Dendritic cell treated with granulocyte-macrophage colony-stimulating factor and Interleukin-4, amounts not matched to agents 40 ng/mL and 50 ng/mL, for 4 days (primary cell): ENCODE results near the gene KIRREL3.

Experiments used
- H3K27ac Mint-ChIP-seq: one replicate; pipeline ENCODE4 v1.8.0; 2022; ENCODE audit warnings: mild to moderate bottlenecking, mixed read lengths
- H3K27me3 Mint-ChIP-seq: one replicate; pipeline ENCODE4 v1.8.0; 2022; ENCODE audit warnings: mild to moderate bottlenecking, mixed read lengths
- H3K36me3 Mint-ChIP-seq: one replicate; pipeline ENCODE4 v1.8.0; 2022; ENCODE audit warnings: low read depth, mixed read lengths
- H3K4me1 Mint-ChIP-seq: one replicate; pipeline ENCODE4 v1.8.0; 2022; ENCODE audit warnings: low read depth, mixed read lengths
- H3K4me3 Mint-ChIP-seq: one replicate; pipeline ENCODE4 v1.8.0; 2022; ENCODE audit warnings: mild to moderate bottlenecking, moderate library complexity, mixed read lengths
- H3K9me3 Mint-ChIP-seq: one replicate; pipeline ENCODE4 v1.8.0; 2022; ENCODE audit warnings: mixed read lengths
- intact Hi-C: fragments of 100-400 bp; cut with micrococcal nuclease; formaldehyde crosslinking; loops from one replicate; pipeline ENCODE4 v1.15.0; 2022

The KIRREL3 gene

DNA sequence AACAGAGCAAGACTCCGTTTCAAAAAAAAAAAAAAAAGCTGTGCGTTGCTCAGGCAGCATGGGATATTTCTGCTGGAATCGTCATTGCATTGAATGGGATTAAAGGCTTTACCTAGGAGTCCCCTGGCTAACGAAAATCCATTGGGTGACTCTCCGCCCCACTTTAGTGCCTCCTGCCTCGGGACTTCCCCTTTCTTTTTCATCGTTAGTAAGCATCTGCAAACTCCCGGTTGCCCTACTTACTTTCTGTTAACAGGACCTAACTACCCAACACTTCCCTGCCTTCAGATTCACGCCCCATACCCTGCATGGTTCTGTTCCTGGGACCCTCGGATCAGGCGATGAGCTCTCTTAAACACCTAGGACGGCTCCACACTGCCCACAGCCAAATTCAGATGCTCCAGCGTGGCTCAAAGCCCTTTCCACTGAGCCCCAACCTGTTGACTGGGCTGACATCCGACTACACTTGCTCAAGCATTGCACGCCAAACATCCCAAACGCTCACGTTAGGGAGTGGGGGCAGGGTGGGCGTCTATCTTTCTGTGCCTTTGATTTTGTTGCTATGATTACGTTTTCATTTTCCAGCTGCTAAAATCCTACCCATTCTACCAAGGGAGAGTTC is 501.3 kb downstream of the KIRREL3 start:
- H3K9me3 Mint-ChIP-seq, result peaks cover 4% of the 10 kb centered on the region
- no peak overlapping the region for H3K27ac Mint-ChIP-seq

DNA sequence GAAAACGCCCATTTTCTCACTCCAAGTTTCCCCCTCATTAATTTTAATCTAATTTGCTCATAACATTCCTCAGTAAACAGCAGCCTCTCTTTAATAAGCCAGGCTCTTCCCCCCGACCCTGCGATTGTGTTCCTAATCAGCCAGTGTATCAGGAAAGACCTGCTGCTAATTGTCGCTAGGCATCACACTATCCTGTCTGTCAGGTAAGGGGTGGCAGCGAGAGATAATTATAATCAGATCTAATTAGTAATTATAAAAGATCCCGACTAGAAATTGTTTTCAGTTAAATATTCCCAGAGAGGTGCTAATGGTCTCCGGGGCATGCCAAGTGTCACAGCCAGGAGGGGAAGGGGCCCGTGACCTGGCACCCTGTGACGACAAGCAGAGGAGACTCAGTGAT is 502.3 kb downstream of the KIRREL3 start:
- intact Hi-C loops, result no loop called here
- H3K36me3 Mint-ChIP-seq, result no peaks in the 10 kb centered on the region
- no peak overlapping the region for H3K27ac Mint-ChIP-seq
- H3K9me3 Mint-ChIP-seq, result no peaks in the 10 kb centered on the region
- H3K27me3 Mint-ChIP-seq, result peaks cover 14% of the 10 kb centered on the region
- H3K4me3 Mint-ChIP-seq, result no peak overlapping the region
- peaks cover 5% of the 10 kb centered on the region for H3K4me1 Mint-ChIP-seq

More for the DNA sequence above, 501.3 kb downstream of the KIRREL3 start:
- intact Hi-C loops, result no loop called here
- H3K4me3 Mint-ChIP-seq, result no peak overlapping the region
- peaks cover 5% of the 10 kb centered on the region for H3K4me1 Mint-ChIP-seq
- peaks cover 18% of the 10 kb centered on the region for H3K27me3 Mint-ChIP-seq
- H3K36me3 Mint-ChIP-seq, result no peaks in the 10 kb centered on the region

- Mint-ChIP-seq H3K27ac (no peak overlapping the region), H3K36me3 (no peaks in the 10 kb centered on the region), H3K4me3 (no peak overlapping the region), H3K4me1 (peaks cover 5% of the 10 kb centered on the region), H3K27me3 (peaks cover 12% of the 10 kb centered on the region), H3K9me3 (no peaks in the 10 kb centered on the region)
- intact Hi-C loops, result no loop called here
These were observed 502.9 kb downstream of the KIRREL3 start for GRCh38 chr11:126497581-126498122.

DNA sequence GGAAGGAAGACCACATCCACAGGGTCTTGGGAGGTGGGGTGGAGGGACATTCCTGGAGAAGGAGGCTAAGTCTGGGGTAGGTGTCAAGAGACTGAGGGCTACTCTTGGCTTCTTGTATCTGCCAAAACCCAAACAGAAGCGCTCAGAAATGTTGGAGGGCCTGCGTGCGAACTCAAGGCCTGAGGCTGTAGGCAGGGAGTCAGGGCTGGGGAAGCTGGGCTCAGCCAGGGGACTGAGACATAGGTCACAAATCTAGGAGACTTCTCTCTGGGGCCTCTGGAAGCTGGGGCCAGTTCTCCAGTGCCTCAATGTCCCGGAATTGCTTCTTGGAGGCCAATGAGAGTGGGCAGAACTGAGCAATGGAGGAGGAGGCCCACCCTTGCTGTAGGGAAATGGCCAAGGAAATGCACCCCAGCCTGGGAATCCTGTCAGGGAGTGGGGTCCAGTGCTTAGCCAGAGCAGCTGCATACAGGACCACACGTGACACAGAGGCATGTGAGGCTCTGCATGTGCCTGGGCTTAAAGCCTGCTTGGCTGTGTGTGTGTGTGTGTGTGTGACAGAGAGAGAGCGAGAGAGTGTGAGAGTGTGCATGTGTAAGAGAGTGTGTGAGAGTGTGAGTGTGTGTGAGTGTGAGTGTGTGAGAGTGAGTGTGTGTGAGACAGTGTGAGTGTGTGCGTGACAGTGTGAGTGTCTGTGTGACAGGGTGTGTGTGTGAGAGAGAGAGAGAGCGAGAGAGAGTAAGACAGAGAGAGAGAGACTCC is 503.8 kb downstream of the KIRREL3 start:
- peaks cover 12% of the 10 kb centered on the region for H3K27me3 Mint-ChIP-seq
- no peaks in the 10 kb centered on the region for H3K36me3 Mint-ChIP-seq
- peaks cover 5% of the 10 kb centered on the region for H3K4me1 Mint-ChIP-seq
- no peak overlapping the region for H3K27ac Mint-ChIP-seq
- no peak overlapping the region for H3K4me3 Mint-ChIP-seq
- intact Hi-C loops, result no loop called here
- no peaks in the 10 kb centered on the region for H3K9me3 Mint-ChIP-seq

DNA sequence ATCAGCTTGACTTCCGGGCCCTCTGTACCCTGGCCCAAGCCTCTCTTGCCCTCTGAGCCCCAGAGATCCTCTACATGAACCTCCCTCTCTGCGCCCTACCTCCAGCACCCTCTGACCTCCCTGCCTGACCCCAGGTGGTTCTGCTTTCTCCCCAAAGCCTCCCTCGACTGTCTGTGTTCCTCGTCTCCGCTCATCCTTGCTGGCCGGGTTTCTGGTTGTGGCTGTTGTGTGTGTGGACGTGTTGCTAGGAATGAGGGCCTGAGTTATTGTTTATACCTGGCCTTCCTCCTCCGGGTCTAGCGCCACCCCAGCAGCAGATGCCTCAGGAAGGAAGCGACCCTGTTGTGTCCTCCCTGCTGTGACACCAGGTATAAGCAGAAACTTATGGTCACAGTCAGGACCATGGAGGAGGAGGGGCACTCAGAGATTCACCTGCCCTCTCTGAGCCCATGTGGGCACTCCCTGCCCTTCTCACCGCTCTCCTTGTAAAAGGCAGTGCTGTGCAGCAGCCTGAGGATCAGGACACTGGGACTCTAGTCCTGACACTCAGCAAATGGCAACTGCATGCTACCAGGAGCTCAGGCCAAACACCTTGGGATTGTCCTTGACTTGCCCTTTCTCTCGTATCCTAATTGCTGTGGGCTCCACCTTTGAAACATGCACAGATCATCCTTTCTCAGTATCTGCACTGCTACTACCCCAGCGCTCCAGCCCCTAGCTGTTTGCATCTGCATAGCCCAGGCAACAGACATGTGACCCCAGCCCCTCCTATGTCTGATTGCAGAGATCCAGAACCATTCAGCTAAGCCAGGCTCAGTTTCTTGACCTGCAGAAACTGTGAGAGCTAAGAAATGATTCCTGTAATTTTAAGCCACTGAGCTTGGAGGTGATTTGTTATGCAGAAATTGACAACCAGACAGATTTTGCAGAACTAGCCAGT is 505.0 kb downstream of the KIRREL3 start:
- intact Hi-C loops, result no loop called here
- Mint-ChIP-seq H3K4me1 (peaks cover 5% of the 10 kb centered on the region), H3K27me3 (peaks cover 4% of the 10 kb centered on the region), H3K27ac (no peak overlapping the region), H3K9me3 (no peaks in the 10 kb centered on the region), H3K4me3 (no peak overlapping the region), H3K36me3 (no peaks in the 10 kb centered on the region)

DNA sequence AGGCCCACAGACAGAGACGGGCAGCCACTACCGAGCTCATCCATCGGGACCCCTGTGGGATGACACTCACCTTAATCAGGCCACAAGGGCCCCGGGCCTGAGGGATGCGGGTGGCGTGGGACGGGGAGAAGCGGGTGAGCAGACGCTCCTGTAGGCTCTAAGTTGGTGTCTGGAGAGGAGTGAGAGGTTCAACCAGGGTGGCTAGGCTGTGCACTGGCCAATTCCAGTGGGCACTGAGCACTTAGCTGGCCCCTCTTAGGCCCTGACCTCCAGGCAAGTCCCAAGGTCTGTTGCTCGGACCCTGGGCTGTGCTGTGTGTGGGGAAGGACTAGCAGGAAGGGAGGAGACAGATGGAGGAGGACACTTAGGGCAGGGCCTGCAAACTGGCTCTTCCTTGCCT is 505.7 kb downstream of the KIRREL3 start:
- Mint-ChIP-seq H3K27ac (no peak overlapping the region), H3K27me3 (peaks cover 4% of the 10 kb centered on the region), H3K36me3 (no peaks in the 10 kb centered on the region), H3K4me1 (peaks cover 5% of the 10 kb centered on the region), H3K4me3 (no peak overlapping the region), H3K9me3 (no peaks in the 10 kb centered on the region)
- intact Hi-C loops, result no loop called here

- Mint-ChIP-seq H3K27me3 (no peaks in the 10 kb centered on the region), H3K4me3 (no peak overlapping the region), H3K4me1 (no peaks in the 10 kb centered on the region), H3K27ac (no peak overlapping the region), H3K9me3 (no peaks in the 10 kb centered on the region), H3K36me3 (no peaks in the 10 kb centered on the region)
- intact Hi-C loops, result no loop called here
These were observed 508.1 kb downstream of the KIRREL3 start for GRCh38 chr11:126492331-126493082.

GRCh38 chr11:126491092-126491491 is 509.5 kb downstream of the KIRREL3 start:
- Mint-ChIP-seq H3K36me3 (no peaks in the 10 kb centered on the region), H3K4me1 (no peaks in the 10 kb centered on the region), H3K27ac (no peak overlapping the region), H3K4me3 (no peak overlapping the region), H3K9me3 (no peaks in the 10 kb centered on the region), H3K27me3 (no peaks in the 10 kb centered on the region)
- intact Hi-C loops, result no loop called here

DNA sequence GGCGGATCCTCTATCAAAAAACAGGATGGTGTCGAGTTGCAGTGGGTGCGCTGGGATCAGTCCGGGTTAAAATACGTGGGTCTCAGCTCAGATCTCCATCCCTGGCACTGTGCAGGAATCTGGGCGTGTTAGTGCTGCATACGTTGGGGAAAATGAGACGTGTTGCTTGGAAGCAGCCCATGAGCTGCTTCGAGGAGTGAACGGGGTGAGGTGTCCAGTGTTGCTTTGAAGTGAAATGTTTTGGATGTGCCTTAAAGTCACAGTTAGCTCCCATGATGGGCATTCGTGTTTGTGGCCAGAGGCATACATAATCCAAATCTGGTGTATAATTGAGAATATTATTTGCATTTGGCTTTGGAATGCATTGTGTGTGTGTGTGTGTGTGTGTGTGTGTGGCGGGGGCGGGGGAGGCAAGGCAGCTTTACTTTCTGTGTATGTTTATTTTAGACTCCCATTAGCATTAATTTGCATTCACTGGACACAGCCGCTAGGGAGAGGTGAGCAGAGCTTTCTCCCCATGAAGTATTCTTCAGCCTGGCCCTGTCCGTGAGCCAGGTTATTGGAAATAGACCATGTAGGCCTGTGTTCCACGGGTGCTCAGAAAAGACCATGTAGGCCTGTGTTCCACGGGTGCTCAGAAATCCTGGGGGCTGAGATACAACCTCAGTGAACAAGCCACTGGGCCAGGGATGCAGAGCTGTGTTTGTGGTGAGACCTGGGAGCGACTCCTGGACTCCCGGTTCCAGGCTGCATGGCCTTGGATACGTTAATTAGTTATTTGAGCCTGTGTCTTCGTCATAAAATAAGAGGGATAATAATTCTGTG is 510.5 kb downstream of the KIRREL3 start:
- Mint-ChIP-seq H3K27ac (no peak overlapping the region), H3K36me3 (no peaks in the 10 kb centered on the region), H3K4me1 (no peaks in the 10 kb centered on the region)

DNA sequence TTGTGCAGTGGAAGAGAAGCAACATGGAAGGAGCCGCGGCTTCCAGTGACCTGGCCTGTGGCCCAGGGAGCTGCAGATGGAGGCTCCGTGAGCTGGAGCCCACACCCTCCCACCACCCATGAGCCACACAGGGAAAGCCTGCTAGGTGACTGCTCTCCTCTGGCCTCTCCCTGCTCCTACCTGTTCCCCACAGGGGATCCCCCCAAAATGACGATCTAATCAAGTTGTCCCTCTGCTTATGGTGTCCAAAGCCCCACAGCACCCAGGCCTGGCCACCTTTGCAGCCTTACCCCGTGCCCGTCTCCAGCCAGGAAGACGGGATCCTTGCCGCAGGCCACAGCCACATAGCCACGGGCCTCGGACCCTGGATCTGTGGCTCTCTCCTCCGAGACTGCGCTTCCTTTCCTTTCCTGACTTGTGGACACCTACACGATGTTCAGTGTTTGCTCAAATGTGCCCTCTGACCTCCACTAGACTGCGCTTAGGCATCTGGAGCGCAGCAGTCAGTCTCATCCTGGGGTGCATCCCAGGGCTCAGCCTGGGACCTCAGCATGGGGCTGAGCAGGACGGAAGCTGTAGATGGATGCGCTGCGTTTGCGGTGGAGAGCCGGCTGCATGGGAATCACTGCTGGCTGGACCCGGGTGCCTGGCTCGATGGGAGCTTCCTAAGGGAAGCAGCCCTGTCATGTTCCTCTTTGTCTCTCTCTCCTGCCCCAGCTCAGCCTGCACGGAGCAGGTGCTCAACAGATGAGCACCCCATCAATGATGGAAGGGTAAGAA is 511.8 kb downstream of the KIRREL3 start:
- Mint-ChIP-seq H3K4me3 (no peak overlapping the region), H3K27me3 (no peaks in the 10 kb centered on the region), H3K9me3 (no peaks in the 10 kb centered on the region), H3K4me1 (no peaks in the 10 kb centered on the region), H3K36me3 (no peaks in the 10 kb centered on the region), H3K27ac (no peak overlapping the region)
- intact Hi-C loops, result no loop called here

More for the DNA sequence above, 510.5 kb downstream of the KIRREL3 start:
- Mint-ChIP-seq H3K27me3 (no peaks in the 10 kb centered on the region), H3K9me3 (no peaks in the 10 kb centered on the region), H3K4me3 (no peak overlapping the region)
- intact Hi-C loops, result no loop called here

DNA sequence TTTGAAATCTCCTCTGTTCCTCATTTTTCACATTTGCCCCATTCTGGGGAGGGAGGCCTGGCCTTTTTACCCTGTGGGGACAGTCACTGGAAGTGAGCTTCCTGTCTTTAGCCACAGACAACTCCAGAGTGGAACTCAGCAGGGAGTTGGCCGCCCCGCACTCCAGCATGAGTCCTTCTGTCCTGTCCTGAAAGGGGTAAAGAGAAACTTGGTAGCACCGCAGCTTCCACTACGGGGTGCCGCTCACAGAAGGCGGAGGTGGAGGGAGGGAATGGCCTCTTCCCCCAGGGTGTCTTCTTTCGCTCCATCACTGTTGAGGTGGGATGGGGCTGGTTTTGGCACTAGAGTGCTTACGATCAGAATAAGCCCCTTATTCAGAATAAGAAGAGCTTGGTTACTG is 512.9 kb downstream of the KIRREL3 start:
- H3K27me3 Mint-ChIP-seq, result no peaks in the 10 kb centered on the region
- H3K4me3 Mint-ChIP-seq, result no peak overlapping the region
- no peaks in the 10 kb centered on the region for H3K9me3 Mint-ChIP-seq
- H3K4me1 Mint-ChIP-seq, result no peaks in the 10 kb centered on the region
- no peak overlapping the region for H3K27ac Mint-ChIP-seq
- no peaks in the 10 kb centered on the region for H3K36me3 Mint-ChIP-seq
- intact Hi-C loops, result no loop called here

DNA sequence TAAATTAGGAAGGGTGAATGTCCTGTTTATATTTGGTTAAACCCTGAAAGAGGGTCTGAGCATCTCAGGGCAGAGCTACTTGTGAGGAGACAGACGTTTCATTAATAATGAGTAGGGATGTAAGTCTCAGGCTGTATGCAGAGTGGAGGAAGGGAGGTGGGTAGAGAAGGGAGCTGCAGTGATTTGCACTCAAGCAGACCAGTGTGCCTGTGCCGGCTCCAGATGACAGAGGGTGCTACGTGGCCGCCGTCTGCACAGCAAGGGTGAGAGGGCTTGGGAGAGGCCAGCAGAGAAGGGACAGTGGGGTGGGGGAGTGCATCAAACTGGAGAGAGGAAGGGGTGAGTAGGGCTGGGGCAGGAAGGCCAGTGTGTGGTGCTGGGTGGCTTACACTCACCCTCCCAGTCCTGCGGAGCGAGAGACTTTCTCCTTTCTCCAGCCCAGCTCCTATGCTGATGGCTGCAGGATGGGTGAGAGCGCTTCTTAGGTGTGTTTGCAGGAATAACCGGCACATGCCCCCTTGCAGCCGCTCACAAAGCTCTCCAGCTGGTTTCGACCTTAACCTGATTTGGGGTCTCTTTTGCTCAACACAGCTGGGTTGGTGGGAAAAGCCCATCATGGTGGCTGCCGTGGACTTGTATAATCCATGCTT is 514.5 kb downstream of the KIRREL3 start:
- intact Hi-C loops, result no loop called here
- Mint-ChIP-seq H3K4me1 (no peaks in the 10 kb centered on the region), H3K36me3 (no peaks in the 10 kb centered on the region), H3K9me3 (no peaks in the 10 kb centered on the region), H3K27ac (no peak overlapping the region), H3K4me3 (no peak overlapping the region), H3K27me3 (no peaks in the 10 kb centered on the region)
